DND-41 (cell line): Measurements from ENCODE around the gene FCN2.

Source experiments
- ATAC-seq: fragments of 200-7000 bp; cut with Tn5 transposase; 3 replicates; pipeline ENCODE4 v1.9.1; 2021; ENCODE audit warnings: low read depth; ENCODE audit not compliant: insufficient read depth
- DNase-seq: peaks from one replicate; pipeline ENCODE4 v3.0.0-alpha.2; 2020
- H2AFZ ChIP-seq: 2 replicates; pipeline ENCODE4 v1.6.0; 2012; ENCODE audit warnings: low read depth, low read length
- H3K27ac ChIP-seq: 2 replicates; pipeline ENCODE4 v1.5.1; 2012; ENCODE audit warnings: low read length, inconsistent platforms
- H3K27me3 ChIP-seq: fragments of 200-600 bp; sonication (generic); 2 replicates; pipeline ENCODE4 v1.6.0; 2012; ENCODE audit warnings: low read length, mild to moderate bottlenecking, inconsistent platforms; ENCODE audit not compliant: insufficient read depth, poor library complexity
- H3K36me3 ChIP-seq: 2 replicates; pipeline ENCODE4 v1.5.1; 2012; ENCODE audit warnings: low read length, inconsistent platforms; ENCODE audit not compliant: insufficient read depth
- H3K4me1 ChIP-seq: 2 replicates; pipeline ENCODE4 v1.5.1; 2012; ENCODE audit warnings: mild to moderate bottlenecking, low read length; ENCODE audit not compliant: insufficient read depth
- H3K4me2 ChIP-seq: 2 replicates; pipeline ENCODE4 v1.6.0; 2012; ENCODE audit warnings: mild to moderate bottlenecking, moderate library complexity, low read length, inconsistent platforms; ENCODE audit not compliant: insufficient read depth
- H3K4me3 ChIP-seq, 2 experiments: fragments of 200-600 bp in 1 of 2; shearing (Covaris generic) in 1 of 2; 2 replicates each; pipeline ENCODE4 v1.5.1; 2012 to 2016; ENCODE audit warnings: inconsistent platforms in 2 of 2, low read length in 2 of 2, mild to moderate bottlenecking in 2 of 2, low read depth in 1 of 2, moderate library complexity in 1 of 2
- H3K79me2 ChIP-seq: 2 replicates; pipeline ENCODE4 v1.6.0; 2012; ENCODE audit warnings: low read length, inconsistent platforms; ENCODE audit not compliant: insufficient read depth
- H3K9ac ChIP-seq: 2 replicates; pipeline ENCODE4 v1.6.0; 2012; ENCODE audit warnings: low read depth, mild to moderate bottlenecking, inconsistent platforms, low read length, moderate library complexity
- H3K9me3 ChIP-seq: 2 replicates; pipeline ENCODE4 v1.5.1; 2012; ENCODE audit warnings: low read length, moderate library complexity, mild to moderate bottlenecking, inconsistent platforms; ENCODE audit not compliant: insufficient read depth, severe bottlenecking
- H4K20me1 ChIP-seq: 2 replicates; pipeline ENCODE4 v1.6.0; 2012; ENCODE audit warnings: low read length; ENCODE audit not compliant: insufficient read depth
- CTCF ChIP-seq: IDR thresholded peaks from 2 replicates; pipeline ENCODE4 v1.5.1; 2012; ENCODE audit warnings: borderline replicate concordance, low read length, moderate library complexity, mild to moderate bottlenecking; ENCODE audit not compliant: poor library complexity, severe bottlenecking; ENCODE audit errors: extremely low read depth
- EZH2 ChIP-seq: IDR thresholded peaks from 3 replicates; pipeline ENCODE4 v1.6.1; 2012; ENCODE audit warnings: borderline replicate concordance, low read depth, mild to moderate bottlenecking, moderate library complexity, low read length, inconsistent platforms; ENCODE audit not compliant: severe bottlenecking

The FCN2 gene

GRCh38 chr9:134867917-134868750 lies 12.5 kb upstream of the FCN2 start:
- Histone ChIP-seq H3K4me2 (no peak overlapping the region), H3K4me1 (no peaks in the 10 kb centered on the region), H3K9ac (no peak overlapping the region), H3K27me3 (no peaks in the 10 kb centered on the region), H2AFZ (no peak overlapping the region), H3K36me3 (no peaks in the 10 kb centered on the region), H4K20me1 (no peaks in the 10 kb centered on the region), H3K79me2 (no peaks in the 10 kb centered on the region), H3K9me3 (no peaks in the 10 kb centered on the region), H3K4me3 (no peak overlapping the region), H3K27ac (no peak overlapping the region)
- DNase-seq (no peak), ATAC-seq (no peak)
- TF ChIP-seq CTCF (no peak), EZH2 (no peak)

GRCh38 chr9:134868751-134869553 lies 11.7 kb upstream of the FCN2 start:
- H3K79me2 ChIP-seq, result no peaks in the 10 kb centered on the region
- no peaks in the 10 kb centered on the region for H3K4me1 ChIP-seq
- H2AFZ ChIP-seq, result no peak overlapping the region
- no peaks in the 10 kb centered on the region for H3K27me3 ChIP-seq
- H4K20me1 ChIP-seq, result no peaks in the 10 kb centered on the region
- H3K4me2 ChIP-seq, result no peak overlapping the region
- no peak for DNase-seq
- no peaks in the 10 kb centered on the region for H3K36me3 ChIP-seq
- no peak overlapping the region for H3K9ac ChIP-seq
- ATAC-seq, result no peak
- H3K9me3 ChIP-seq, result no peaks in the 10 kb centered on the region
- H3K27ac ChIP-seq, result no peak overlapping the region
- TF ChIP-seq EZH2 (no peak), CTCF (no peak)
- H3K4me3 ChIP-seq, result no peak overlapping the region

- no peak for DNase-seq
- no peaks in the 10 kb centered on the region for H4K20me1 ChIP-seq
- H2AFZ ChIP-seq, result no peak overlapping the region
- H3K4me3 ChIP-seq, result no peak overlapping the region
- H3K9me3 ChIP-seq, result no peaks in the 10 kb centered on the region
- H3K27me3 ChIP-seq, result no peaks in the 10 kb centered on the region
- H3K4me1 ChIP-seq, result no peaks in the 10 kb centered on the region
- no peak overlapping the region for H3K27ac ChIP-seq
- TF ChIP-seq CTCF, result no peak
- TF ChIP-seq EZH2, result no peak
- H3K36me3 ChIP-seq, result no peaks in the 10 kb centered on the region
- ATAC-seq, result no peak
- H3K4me2 ChIP-seq, result no peak overlapping the region
- H3K79me2 ChIP-seq, result no peaks in the 10 kb centered on the region
- H3K9ac ChIP-seq, result no peak overlapping the region
Measured at GRCh38 chr9:134869554-134870300, 10.9 kb upstream of the FCN2 start.
